ENCODE data around the gene CLK2. TPM values are rescaled to one million over a fixed set of nuclear protein-coding genes. Genes with fewer than 3 reads are reported as not detected.

The CLK2 gene
- total and polyA plus RNA-seq, 2 of the 13 experiments (the other 11 are each of a cell fraction or from before 2014, with no cell fraction given), result 20.1 to 73.5 TPM

DNA sequence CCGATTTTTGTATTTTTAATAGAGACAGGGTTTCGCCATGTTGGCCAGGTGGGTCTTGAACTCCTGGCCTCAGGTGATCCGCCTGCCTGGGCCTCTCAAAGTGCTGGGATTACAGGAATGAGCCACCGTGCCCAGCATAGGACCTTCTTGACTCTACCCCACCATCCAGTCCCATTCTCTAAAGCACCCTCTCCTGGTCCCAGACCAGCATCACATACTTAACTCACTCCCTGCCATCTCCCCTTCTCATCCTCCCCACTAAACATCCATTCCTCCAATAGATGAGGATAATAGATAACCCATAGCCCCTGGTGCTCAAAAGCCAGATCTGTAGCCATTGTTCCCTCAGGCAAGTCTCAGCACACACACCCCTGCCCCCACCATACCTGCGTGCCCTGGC lies 20.1 kb downstream of the CLK2 start:
- intact Hi-C loops (cut with micrococcal nuclease; ENCODE audit: unreplicated experiment), result no loop called here
- CTCF ChIA-PET (ENCODE audit: low intra/inter-chr PET ratio, low total read pairs), result interaction anchor here (4.0 kb wide), 1 partner anchor 71 kb away, joined by 71 read pairs; no protein-coding TSS in a partner anchor
- no peak for ATAC-seq

GRCh38 chr1:155251566-155251965 lies 21.7 kb downstream of the CLK2 start:
- no peaks in the 10 kb centered on the region for H3K9me3 ChIP-seq (ENCODE audit: low read length)
- ChIA-PET POLR2A (interaction anchor here (0.9 to 3.0 kb wide), 13 partner anchors 8 to 311 kb away, joined by 3 to 24 read pairs (median 6); partner anchors contain the start of genes ASH1L, CLK2, FDPS and SCAMP3), CTCF (ENCODE audit: low intra/inter-chr PET ratio, low total read pairs) (interaction anchor here (0.9 to 4.0 kb wide), 5 partner anchors 45 to 340 kb away, joined by 3 to 71 read pairs (median 14); partner anchors contain the start of gene FDPS)
- no peaks in the 10 kb centered on the region for H3K27me3 ChIP-seq (ENCODE audit: control insufficient read depth in 1 of 2, insufficient read depth in 2 of 2, low read length in 2 of 2)
- intact Hi-C loops (cut with micrococcal nuclease; ENCODE audit: unreplicated experiment), result loop anchor here (2.0 kb wide), 2 partner anchors 45 to 339 kb away; partner anchors contain the start of gene THBS3
- peaks cover 1 to 9% of the 10 kb centered on the region in 2 experiments; a peak in 2 of 5 replicates for H3K36me3 ChIP-seq (replicated peaks in 1 of 2; ENCODE audit: control insufficient read depth in 1 of 2, insufficient read depth in 2 of 2, low read length in 2 of 2)
- DNase-seq (ENCODE audit: low spot score) (no peak), FAIRE-seq (no peak), ATAC-seq (no peak)
- WGBS (ENCODE audit: low lambda C conversion rate), result 78% methylated on average over 3 of the region's 7 CpGs
- peak overlapping the region; percentile 68 for H3K4me2 ChIP-seq (ENCODE audit: low read depth, low read length)
- H3K9ac ChIP-seq (ENCODE audit: insufficient read depth, low read depth, low read length), result peak overlapping the region; percentile 0; the same call in 1 of the 2 replicates
- H3K4me3 ChIP-seq (replicated peaks in 1 of 3; ENCODE audit: insufficient read depth in 1 of 3, low read depth in 2 of 3, low read length in 3 of 3), result peak overlapping the region in 1 of 3 experiments; percentile 41; a peak in 2 of 6 replicates
- no TSS peak for BruUV-seq (replicated peaks)
- H3K4me1 ChIP-seq (ENCODE audit: insufficient read depth, low read length), result peaks cover 45% of the 10 kb centered on the region
- TF ChIP-seq NBN (conservative IDR thresholded peaks at IDR 0.05) (no peak), CERS6 (CRISPR knock-in tag; IDR thresholded peaks at IDR 0.05) (no peak), NONO (IDR thresholded peaks at IDR 0.05) (no peak), NONO (CRISPR knock-in tag; conservative IDR thresholded peaks at IDR 0.05) (0 out of 2 replicates have a peak, but pooled peaks have one; percentile 7), SP2 (CRISPR knock-in tag; IDR thresholded peaks at IDR 0.05) (0 out of 2 replicates have a peak, but pooled peaks have one; percentile 20), ZNF501 (CRISPR knock-in tag; IDR thresholded peaks at IDR 0.05) (0 out of 2 replicates have a peak, but pooled peaks have one; percentile 4)
- TF ChIP-seq, protein P1, sequence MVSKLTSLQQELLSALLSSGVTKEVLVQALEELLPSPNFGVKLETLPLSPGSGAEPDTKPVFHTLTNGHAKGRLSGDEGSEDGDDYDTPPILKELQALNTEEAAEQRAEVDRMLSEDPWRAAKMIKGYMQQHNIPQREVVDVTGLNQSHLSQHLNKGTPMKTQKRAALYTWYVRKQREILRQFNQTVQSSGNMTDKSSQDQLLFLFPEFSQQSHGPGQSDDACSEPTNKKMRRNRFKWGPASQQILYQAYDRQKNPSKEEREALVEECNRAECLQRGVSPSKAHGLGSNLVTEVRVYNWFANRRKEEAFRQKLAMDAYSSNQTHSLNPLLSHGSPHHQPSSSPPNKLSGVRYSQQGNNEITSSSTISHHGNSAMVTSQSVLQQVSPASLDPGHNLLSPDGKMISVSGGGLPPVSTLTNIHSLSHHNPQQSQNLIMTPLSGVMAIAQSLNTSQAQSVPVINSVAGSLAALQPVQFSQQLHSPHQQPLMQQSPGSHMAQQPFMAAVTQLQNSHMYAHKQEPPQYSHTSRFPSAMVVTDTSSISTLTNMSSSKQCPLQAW (CRISPR knock-in tag; IDR thresholded peaks at IDR 0.05), result 0 out of 2 replicates have a peak, but pooled peaks have one; percentile 18
- H4K20me1 ChIP-seq (ENCODE audit: insufficient read depth, low read length), result no peaks in the 10 kb centered on the region
- peak overlapping the region; percentile 71 for H3K27ac ChIP-seq (ENCODE audit: extremely low read length, insufficient read depth, low read length)
- in situ Hi-C loops (cut with HindIII; ENCODE audit: extremely low pct_ligation_motif_present, low pct_unique_long_range_greater_than_20kb), result loop anchor here (10.0 kb wide), 1 partner anchor 53 kb away; the partner anchor contains the start of genes FDPS and PKLR
- H2AFZ ChIP-seq (ENCODE audit: low read length), result no peak overlapping the region
- H3K79me2 ChIP-seq (ENCODE audit: insufficient read depth, low read length), result peaks cover 8% of the 10 kb centered on the region

More for the DNA sequence above, 20.1 kb downstream of the CLK2 start:
- Histone ChIP-seq H3K36me3 (replicated peaks in 1 of 2; ENCODE audit: control insufficient read depth in 1 of 2, insufficient read depth in 2 of 2, low read length in 2 of 2) (no peaks in the 10 kb centered on the region; a peak in 1 of 5 replicates), H3K9ac (ENCODE audit: insufficient read depth, low read depth, low read length) (no peak overlapping the region), H3K27ac (ENCODE audit: extremely low read length, insufficient read depth, low read length) (peak overlapping the region; percentile 4), H2AFZ (ENCODE audit: low read length) (no peak overlapping the region), H3K9me3 (ENCODE audit: low read length) (no peaks in the 10 kb centered on the region), H4K20me1 (ENCODE audit: insufficient read depth, low read length) (no peaks in the 10 kb centered on the region), H3K4me3 (replicated peaks in 1 of 3; ENCODE audit: insufficient read depth in 1 of 3, low read depth in 2 of 3, low read length in 3 of 3) (no peak overlapping the region; a peak in 2 of 6 replicates), H3K4me2 (ENCODE audit: low read depth, low read length) (peak overlapping the region; percentile 99), H3K79me2 (ENCODE audit: insufficient read depth, low read length) (peaks cover 8% of the 10 kb centered on the region), H3K4me1 (ENCODE audit: insufficient read depth, low read length) (peaks cover 45% of the 10 kb centered on the region), H3K27me3 (ENCODE audit: control insufficient read depth in 1 of 2, insufficient read depth in 2 of 2, low read length in 2 of 2) (no peaks in the 10 kb centered on the region)
- WGBS (ENCODE audit: low lambda C conversion rate), result 90% methylated on average over 5 of the region's 5 CpGs
- FAIRE-seq, result no peak
- TF ChIP-seq ZNF652 (CRISPR knock-in tag; IDR thresholded peaks at IDR 0.05; ENCODE audit: borderline replicate concordance, low read depth) (peak; percentile 77), ZNF891 (CRISPR knock-in tag; IDR thresholded peaks at IDR 0.05) (no peak)
- no peak for DNase-seq (ENCODE audit: low spot score)
- no TSS peak for BruUV-seq (replicated peaks)
- in situ Hi-C loops (cut with HindIII; ENCODE audit: extremely low pct_ligation_motif_present, low pct_unique_long_range_greater_than_20kb), result loop anchor here (10.0 kb wide), 1 partner anchor 52 kb away; the partner anchor contains the start of genes FDPS and PKLR
- POLR2A ChIA-PET, result interaction anchor here (0.6 kb wide), 1 partner anchor 20 kb away, joined by 3 read pairs; the partner anchor contains the start of gene CLK2

Data from HepG2 (cell line).